ENCODE data around the gene SAG.
"Not testable (repeated sequence)": the region's sequence is repeated elsewhere in the genome, so short reads cannot be mapped to it uniquely, and the experiment has no call there.

SAG gene

DNA sequence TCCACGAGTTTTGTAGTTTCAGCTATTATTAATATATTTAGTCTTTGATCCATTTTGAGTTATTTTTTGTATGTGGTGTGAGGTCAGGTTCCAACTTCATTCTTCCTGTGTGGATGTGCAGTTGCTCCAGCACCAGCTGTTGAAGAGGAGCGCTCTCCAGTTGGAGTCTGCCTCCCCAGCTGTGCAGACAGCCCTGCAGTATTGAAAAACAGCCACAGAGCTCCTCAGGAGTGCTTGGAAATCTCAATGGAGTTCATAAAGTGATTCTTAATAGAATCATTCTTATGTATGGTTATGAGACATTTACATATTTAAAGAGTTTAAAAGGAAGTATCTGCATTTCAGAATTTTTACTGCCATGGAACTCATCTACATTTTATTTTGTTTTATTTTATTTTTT, 64.0 kb downstream of the SAG start:
- no peak for DNase-seq (ENCODE audit: extremely low read depth, insufficient read length)
- H3K36me3 ChIP-seq (ENCODE audit: control insufficient read depth, insufficient read depth, low read length): no peaks in the 10 kb centered on the region; the same call in 1 of the 2 replicates
- no peak overlapping the region for H3K4me3 ChIP-seq (replicated peaks; ENCODE audit: low read depth, low read length)
- TF ChIP-seq, protein P1, sequence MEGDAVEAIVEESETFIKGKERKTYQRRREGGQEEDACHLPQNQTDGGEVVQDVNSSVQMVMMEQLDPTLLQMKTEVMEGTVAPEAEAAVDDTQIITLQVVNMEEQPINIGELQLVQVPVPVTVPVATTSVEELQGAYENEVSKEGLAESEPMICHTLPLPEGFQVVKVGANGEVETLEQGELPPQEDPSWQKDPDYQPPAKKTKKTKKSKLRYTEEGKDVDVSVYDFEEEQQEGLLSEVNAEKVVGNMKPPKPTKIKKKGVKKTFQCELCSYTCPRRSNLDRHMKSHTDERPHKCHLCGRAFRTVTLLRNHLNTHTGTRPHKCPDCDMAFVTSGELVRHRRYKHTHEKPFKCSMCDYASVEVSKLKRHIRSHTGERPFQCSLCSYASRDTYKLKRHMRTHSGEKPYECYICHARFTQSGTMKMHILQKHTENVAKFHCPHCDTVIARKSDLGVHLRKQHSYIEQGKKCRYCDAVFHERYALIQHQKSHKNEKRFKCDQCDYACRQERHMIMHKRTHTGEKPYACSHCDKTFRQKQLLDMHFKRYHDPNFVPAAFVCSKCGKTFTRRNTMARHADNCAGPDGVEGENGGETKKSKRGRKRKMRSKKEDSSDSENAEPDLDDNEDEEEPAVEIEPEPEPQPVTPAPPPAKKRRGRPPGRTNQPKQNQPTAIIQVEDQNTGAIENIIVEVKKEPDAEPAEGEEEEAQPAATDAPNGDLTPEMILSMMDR (IDR thresholded peaks at IDR 0.05; ENCODE audit: insufficient read depth, low read length, poor library complexity, severe bottlenecking): no peak
- H3K27me3 ChIP-seq (replicated peaks; ENCODE audit: control insufficient read depth, insufficient read depth, low read length): no peaks in the 10 kb centered on the region

GRCh38 chr2:233372855-233373254, 65.2 kb downstream of the SAG start:
- TF ChIP-seq, protein P1 (IDR thresholded peaks at IDR 0.05; ENCODE audit: insufficient read depth, low read length, poor library complexity, severe bottlenecking): no peak
- Histone ChIP-seq H3K4me3 (replicated peaks; ENCODE audit: low read depth, low read length) (no peak overlapping the region), H3K27me3 (replicated peaks; ENCODE audit: control insufficient read depth, insufficient read depth, low read length) (no peaks in the 10 kb centered on the region), H3K36me3 (ENCODE audit: control insufficient read depth, insufficient read depth, low read length) (no peaks in the 10 kb centered on the region; the same call in 1 of the 2 replicates)
- no peak for DNase-seq (ENCODE audit: extremely low read depth, insufficient read length)

- TF ChIP-seq, protein P1 (IDR thresholded peaks at IDR 0.05; ENCODE audit: insufficient read depth, low read length, poor library complexity, severe bottlenecking): no peak
- DNase-seq (ENCODE audit: extremely low read depth, insufficient read length): no peak
These were observed 65.7 kb downstream of the SAG start for GRCh38 chr2:233373316-233373715.

GRCh38 chr2:233374776-233375175, 67.2 kb downstream of the SAG start:
- not testable (repeated sequence) for H3K4me3 ChIP-seq (replicated peaks; ENCODE audit: low read depth, low read length); H3K36me3 ChIP-seq (ENCODE audit: control insufficient read depth, insufficient read depth, low read length); H3K27me3 ChIP-seq (replicated peaks; ENCODE audit: control insufficient read depth, insufficient read depth, low read length); DNase-seq (ENCODE audit: extremely low read depth, insufficient read length)

More at GRCh38 chr2:233373316-233373715, 65.7 kb downstream of the SAG start:
- no peaks in the 10 kb centered on the region; the same call in 1 of the 2 replicates for H3K36me3 ChIP-seq (ENCODE audit: control insufficient read depth, insufficient read depth, low read length)
- no peaks in the 10 kb centered on the region for H3K27me3 ChIP-seq (replicated peaks; ENCODE audit: control insufficient read depth, insufficient read depth, low read length)
- H3K4me3 ChIP-seq (replicated peaks; ENCODE audit: low read depth, low read length): no peak overlapping the region

- TF ChIP-seq, protein P1 (IDR thresholded peaks at IDR 0.05; ENCODE audit: insufficient read depth, low read length, poor library complexity, severe bottlenecking): no peak
- no peak overlapping the region for H3K4me3 ChIP-seq (replicated peaks; ENCODE audit: low read depth, low read length)
- DNase-seq (ENCODE audit: extremely low read depth, insufficient read length): no peak
- no peaks in the 10 kb centered on the region; the same call in 1 of the 2 replicates for H3K36me3 ChIP-seq (ENCODE audit: control insufficient read depth, insufficient read depth, low read length)
- no peaks in the 10 kb centered on the region for H3K27me3 ChIP-seq (replicated peaks; ENCODE audit: control insufficient read depth, insufficient read depth, low read length)
These were observed 68.1 kb downstream of the SAG start for GRCh38 chr2:233375490-233376314.

- no peaks in the 10 kb centered on the region for H3K27me3 ChIP-seq (replicated peaks; ENCODE audit: control insufficient read depth, insufficient read depth, low read length)
- DNase-seq (ENCODE audit: extremely low read depth, insufficient read length): no peak
- H3K36me3 ChIP-seq (ENCODE audit: control insufficient read depth, insufficient read depth, low read length): no peaks in the 10 kb centered on the region; the same call in none of the 2 replicates
- no peak overlapping the region for H3K4me3 ChIP-seq (replicated peaks; ENCODE audit: low read depth, low read length)
- TF ChIP-seq, protein P1 (IDR thresholded peaks at IDR 0.05; ENCODE audit: insufficient read depth, low read length, poor library complexity, severe bottlenecking): no peak
These were observed 71.4 kb downstream of the SAG start for GRCh38 chr2:233379034-233379433.

All from GM06990 (cell line).